Uterus (tissue), 2 donors: Measurements from ENCODE around the gene PIGR.

Experiments used
- POLR2A ChIP-seq, 2 donors: fragments of 450-650 bp; IDR thresholded peaks; one replicate each; pipeline ENCODE4 v1.6.1; 2016; ENCODE audit warnings: antibody characterized with exemption in 2 of 2, mild to moderate bottlenecking in 1 of 2, moderate library complexity in 1 of 2
- TF ChIP-seq, protein P1 (sequence below), 4 experiments: fragments of 200-600 bp in 2 of 4; fragments of 450-650 bp in 2 of 4; sonication (generic) in 2 of 4; IDR thresholded peaks; one replicate each; pipeline ENCODE4 v1.5.1; 2016 to 2019; ENCODE audit warnings: antibody characterized with exemption in 4 of 4, mild to moderate bottlenecking in 2 of 4, moderate library complexity in 1 of 4

DNA sequence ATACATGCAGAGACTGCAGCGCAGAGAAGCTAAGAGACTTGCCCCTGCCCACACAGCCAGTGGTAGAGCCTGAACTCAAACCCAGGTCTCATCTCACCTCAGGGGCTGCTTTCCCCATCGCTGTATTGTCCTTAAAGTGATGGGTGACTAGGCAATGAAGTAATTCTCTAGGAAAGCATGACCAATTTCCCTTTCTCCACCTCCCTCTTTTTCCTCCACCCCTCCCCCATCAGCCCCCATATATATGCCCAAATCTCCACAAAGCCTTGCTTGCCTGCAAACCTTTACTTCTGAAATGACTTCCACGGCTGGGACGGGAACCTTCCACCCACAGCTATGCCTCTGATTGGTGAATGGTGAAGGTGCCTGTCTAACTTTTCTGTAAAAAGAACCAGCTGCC is 49.1 kb downstream of the PIGR start, which contains the start of gene IL24:
- no peak for TF ChIP-seq POLR2A (IDR thresholded peaks at IDR 0.05)
- TF ChIP-seq, protein P1, sequence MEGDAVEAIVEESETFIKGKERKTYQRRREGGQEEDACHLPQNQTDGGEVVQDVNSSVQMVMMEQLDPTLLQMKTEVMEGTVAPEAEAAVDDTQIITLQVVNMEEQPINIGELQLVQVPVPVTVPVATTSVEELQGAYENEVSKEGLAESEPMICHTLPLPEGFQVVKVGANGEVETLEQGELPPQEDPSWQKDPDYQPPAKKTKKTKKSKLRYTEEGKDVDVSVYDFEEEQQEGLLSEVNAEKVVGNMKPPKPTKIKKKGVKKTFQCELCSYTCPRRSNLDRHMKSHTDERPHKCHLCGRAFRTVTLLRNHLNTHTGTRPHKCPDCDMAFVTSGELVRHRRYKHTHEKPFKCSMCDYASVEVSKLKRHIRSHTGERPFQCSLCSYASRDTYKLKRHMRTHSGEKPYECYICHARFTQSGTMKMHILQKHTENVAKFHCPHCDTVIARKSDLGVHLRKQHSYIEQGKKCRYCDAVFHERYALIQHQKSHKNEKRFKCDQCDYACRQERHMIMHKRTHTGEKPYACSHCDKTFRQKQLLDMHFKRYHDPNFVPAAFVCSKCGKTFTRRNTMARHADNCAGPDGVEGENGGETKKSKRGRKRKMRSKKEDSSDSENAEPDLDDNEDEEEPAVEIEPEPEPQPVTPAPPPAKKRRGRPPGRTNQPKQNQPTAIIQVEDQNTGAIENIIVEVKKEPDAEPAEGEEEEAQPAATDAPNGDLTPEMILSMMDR (IDR thresholded peaks at IDR 0.05): no peak
